SJSA1 (cell line): ENCODE results near the gene HIPK4. TPM values are rescaled to one million over a fixed set of nuclear protein-coding genes. Genes with fewer than 3 reads are reported as not detected.
A peak's percentile ranks its signal among the peaks of the same experiment; 100 is the strongest.

Experiments
- DNase-seq, 2 experiments: peaks; one replicate each; pipeline ENCODE4 v3.0.0-alpha.2; 2015 to 2020; ENCODE audit warnings: low spot score in 2 of 2, low read depth in 1 of 2
- H3K27ac ChIP-seq: fragments of 250-450 bp; sonication (Bioruptor Pico); 2 replicates; pipeline ENCODE4 v1.5.1; 2020; ENCODE audit warnings: mild to moderate bottlenecking, moderate library complexity
- H3K27me3 ChIP-seq: fragments of 250-450 bp; sonication (Bioruptor Pico); replicated peaks from 2 replicates; pipeline ENCODE4 v1.5.1; 2020; ENCODE audit warnings: mild to moderate bottlenecking, moderate library complexity
- H3K36me3 ChIP-seq: fragments of 250-450 bp; sonication (Bioruptor Pico); 2 replicates; pipeline ENCODE4 v1.5.1; 2020; ENCODE audit warnings: mild to moderate bottlenecking
- H3K4me1 ChIP-seq: fragments of 250-450 bp; sonication (Bioruptor Pico); replicated peaks from 2 replicates; pipeline ENCODE4 v1.6.1; 2021; ENCODE audit warnings: mild to moderate bottlenecking
- H3K4me3 ChIP-seq: fragments of 250-450 bp; sonication (Bioruptor Pico); 2 replicates; pipeline ENCODE4 v1.5.1; 2020; ENCODE audit warnings: mild to moderate bottlenecking
- H3K9me3 ChIP-seq: fragments of 250-450 bp; sonication (Bioruptor Pico); replicated peaks from 2 replicates; pipeline ENCODE4 v1.5.1; 2020; ENCODE audit warnings: mild to moderate bottlenecking
- total RNA-seq: library from RNA; depleted of rRNA; stranded (reverse); fragments of >200 nt; shearing (Covaris generic); gene quantifications from 2 replicates; pipeline ENCODE4 v1.2.3, GENCODE V29; 2014

The HIPK4 gene
- total RNA-seq, 1 experiment from 2014 or later: 0.08 TPM

DNA sequence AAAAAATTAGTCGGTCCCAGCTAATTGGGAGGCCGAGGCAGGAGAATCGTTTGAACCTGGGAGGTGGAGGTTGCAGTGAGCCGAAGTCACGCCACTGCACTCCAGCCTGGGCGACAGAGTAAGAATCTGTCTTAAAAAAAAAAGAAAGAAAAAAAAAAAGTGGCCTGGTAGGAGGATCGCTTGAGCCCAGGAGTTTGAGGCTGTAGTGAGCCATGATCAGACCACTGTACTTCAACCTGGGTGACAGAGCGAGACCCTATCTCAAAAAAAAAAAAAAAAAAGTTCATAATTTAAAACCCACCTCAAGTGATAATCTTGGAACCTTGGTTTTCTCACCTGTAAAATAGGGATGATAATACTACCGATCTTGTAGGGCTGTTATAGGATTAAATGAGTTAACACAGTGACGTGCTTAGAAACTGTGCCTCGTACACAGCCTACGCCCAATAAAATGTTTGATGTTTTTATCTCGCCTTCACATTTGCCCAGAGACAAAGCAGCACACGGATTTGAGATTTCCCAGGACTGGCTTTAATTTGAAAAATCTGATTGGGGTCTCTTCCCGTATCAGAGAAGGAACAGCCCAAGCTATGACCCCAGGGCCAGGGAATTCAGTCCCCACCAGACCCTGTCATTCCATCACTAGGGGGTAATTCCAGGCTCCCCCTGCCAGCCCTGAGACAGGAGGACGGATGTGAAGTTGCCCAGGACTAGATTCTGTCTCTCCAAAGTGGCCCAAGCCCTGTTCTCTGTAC is 32.2 kb upstream of the HIPK4 start:
- no peak overlapping the region for H3K27ac ChIP-seq
- no peak for DNase-seq
- H3K9me3 ChIP-seq: no peaks in the 10 kb centered on the region
- peaks cover 17% of the 10 kb centered on the region for H3K4me1 ChIP-seq
- H3K27me3 ChIP-seq: no peaks in the 10 kb centered on the region
- H3K36me3 ChIP-seq: peaks cover 22% of the 10 kb centered on the region
- H3K4me3 ChIP-seq: no peak overlapping the region

DNA sequence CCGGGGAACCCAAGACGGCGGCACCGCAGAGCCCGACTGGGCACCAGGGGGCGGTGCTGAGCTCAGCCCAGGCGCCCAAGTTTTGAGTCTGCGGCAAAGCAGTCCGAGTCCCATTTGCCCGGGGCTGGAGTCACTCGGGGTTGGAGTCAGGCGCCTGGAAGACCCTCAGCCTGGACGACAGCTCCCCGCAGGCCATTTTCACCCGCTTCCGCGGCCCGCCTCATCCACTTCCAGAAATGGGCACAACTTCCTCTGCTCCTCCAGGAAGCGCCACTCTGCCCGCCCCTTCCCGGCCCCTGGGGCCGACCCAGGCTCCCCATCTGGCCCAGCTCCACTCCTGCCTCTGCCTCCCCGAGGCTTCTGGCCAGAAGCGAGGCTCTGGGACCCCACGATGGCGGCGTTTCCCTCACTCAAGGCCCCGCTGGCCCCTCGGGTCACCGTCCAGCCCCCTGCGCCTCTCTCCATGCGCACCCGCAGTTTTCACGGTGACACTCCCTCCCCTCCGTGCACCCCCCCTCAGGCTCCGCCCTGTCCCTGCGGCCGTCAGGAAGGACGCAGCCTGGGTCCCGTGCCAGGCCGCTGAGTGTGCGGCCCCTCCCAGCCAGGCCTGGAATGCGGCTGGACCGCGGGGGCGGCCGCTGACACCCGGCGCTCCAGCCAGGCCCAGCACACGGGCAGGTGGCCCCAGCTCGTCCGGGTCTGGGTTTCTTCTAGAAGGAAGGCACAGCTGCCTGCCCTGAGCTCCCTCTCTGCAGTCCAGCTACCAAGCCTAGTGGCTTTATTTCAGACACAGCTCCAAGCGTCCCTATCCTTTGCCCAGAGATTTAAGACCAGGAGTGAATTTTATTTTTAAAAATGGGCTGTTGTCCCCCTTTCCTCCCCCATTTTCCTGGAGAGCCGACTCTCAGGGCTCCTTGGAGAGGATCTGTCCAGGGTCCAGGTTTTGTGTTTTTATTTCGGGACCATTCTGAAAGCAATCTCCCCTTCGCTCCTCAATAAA is 31.1 kb upstream of the HIPK4 start:
- no peaks in the 10 kb centered on the region for H3K27me3 ChIP-seq
- H3K36me3 ChIP-seq: peaks cover 22% of the 10 kb centered on the region
- peak overlapping the region; percentile 77 for H3K27ac ChIP-seq
- no peaks in the 10 kb centered on the region for H3K9me3 ChIP-seq
- peak overlapping the region; percentile 44 for H3K4me3 ChIP-seq
- DNase-seq: peak; percentile 91 to 97
- peaks cover 23% of the 10 kb centered on the region for H3K4me1 ChIP-seq

DNA sequence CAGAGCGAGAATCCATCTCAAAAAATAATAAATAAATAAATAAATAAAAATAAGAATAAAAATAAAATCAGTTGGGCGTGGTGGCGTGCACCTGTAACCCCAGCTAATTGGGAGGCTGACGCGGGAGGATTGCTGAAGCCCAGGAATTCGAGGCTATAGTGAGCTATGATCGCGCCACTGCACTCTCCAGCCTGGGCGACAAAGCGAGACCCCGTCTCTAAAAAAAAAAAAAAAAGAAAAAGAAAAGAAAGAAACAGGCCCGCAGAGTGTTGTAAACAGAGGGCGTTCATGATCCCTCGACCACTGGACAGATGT is 30.4 kb upstream of the HIPK4 start:
- Histone ChIP-seq H3K27ac (no peak overlapping the region), H3K4me3 (peak overlapping the region; percentile 44), H3K27me3 (no peaks in the 10 kb centered on the region), H3K36me3 (peaks cover 22% of the 10 kb centered on the region), H3K9me3 (no peaks in the 10 kb centered on the region), H3K4me1 (peaks cover 23% of the 10 kb centered on the region)
- DNase-seq: no peak

DNA sequence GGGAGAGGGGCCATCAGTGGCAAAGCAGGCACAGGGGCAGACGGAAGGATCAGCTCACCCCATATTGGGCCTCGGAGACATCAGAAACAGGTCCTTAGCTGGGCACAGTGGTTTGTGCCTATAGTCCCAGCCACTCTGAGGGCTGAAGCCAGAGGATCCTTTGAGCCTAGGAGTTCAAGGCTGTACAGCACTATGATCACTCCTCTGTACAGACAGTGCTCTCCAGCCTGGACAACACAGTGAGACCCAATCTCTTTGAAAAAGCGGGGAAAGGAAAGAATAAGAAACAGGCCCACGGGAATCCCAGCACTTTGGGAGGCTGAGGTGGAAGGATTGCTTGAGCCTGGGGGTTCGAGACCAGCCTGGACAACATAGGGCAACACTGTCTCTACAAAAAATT is 29.8 kb upstream of the HIPK4 start:
- Histone ChIP-seq H3K4me3 (no peak overlapping the region), H3K36me3 (peaks cover 22% of the 10 kb centered on the region), H3K9me3 (no peaks in the 10 kb centered on the region), H3K27me3 (no peaks in the 10 kb centered on the region), H3K4me1 (peaks cover 28% of the 10 kb centered on the region), H3K27ac (no peak overlapping the region)
- no peak for DNase-seq

DNA sequence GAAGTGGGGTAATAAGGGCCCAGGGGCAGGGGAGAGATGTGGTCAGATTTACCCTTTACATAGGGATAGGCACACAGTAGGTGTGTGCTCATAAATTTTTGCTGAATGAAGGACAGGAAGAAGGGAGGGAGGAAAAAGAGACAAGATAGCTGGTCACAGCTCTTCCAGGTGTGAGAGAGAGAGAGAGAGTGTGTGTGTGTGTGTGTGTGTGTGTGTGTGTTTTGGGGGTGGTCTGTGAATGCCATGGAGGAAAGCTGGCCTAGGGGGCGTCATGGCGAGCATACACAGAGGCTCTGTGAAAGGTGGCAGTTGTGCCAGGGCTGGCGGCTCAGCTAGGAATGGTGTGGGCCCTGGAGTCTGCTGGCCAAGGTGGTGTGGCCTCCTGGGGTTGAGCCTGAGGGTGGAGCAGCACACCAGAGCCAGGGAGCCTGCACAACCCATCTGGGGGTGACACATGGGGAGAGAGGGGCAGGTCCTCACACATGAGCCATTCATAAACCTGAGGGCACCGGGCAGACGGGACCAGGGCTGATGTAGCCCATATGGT is 29.2 kb upstream of the HIPK4 start:
- H3K9me3 ChIP-seq: no peaks in the 10 kb centered on the region
- H3K36me3 ChIP-seq: peaks cover 22% of the 10 kb centered on the region
- no peak for DNase-seq
- H3K4me3 ChIP-seq: no peak overlapping the region
- H3K4me1 ChIP-seq: peaks cover 30% of the 10 kb centered on the region
- no peak overlapping the region for H3K27ac ChIP-seq
- no peaks in the 10 kb centered on the region for H3K27me3 ChIP-seq

DNA sequence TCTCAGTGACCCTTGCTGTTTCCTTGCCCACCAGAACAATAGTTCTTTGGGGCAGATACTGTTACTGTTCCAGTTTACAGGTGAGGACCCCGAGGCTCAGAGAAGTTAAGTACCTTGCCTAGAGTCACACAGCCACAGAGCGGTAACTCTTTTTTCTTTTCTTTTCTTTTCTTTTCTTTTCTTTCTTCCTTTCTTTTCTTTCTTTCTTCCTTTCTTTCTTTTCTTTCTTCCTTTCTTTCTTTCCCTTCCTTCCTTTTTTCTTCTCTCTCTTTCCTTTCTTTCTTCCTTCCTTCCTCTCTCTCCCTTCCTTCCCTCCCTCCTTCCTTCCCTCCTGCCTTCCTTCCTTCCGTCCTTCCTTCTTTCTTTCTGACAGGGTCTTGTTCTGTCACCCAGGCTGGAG is 28.1 kb upstream of the HIPK4 start:
- H3K27me3 ChIP-seq: no peaks in the 10 kb centered on the region
- no peak for DNase-seq
- peaks cover 16% of the 10 kb centered on the region for H3K36me3 ChIP-seq
- H3K9me3 ChIP-seq: no peaks in the 10 kb centered on the region
- peaks cover 30% of the 10 kb centered on the region for H3K4me1 ChIP-seq
- no peak overlapping the region for H3K4me3 ChIP-seq
- H3K27ac ChIP-seq: peak overlapping the region; percentile 65; the same call in 1 of the 2 replicates

DNA sequence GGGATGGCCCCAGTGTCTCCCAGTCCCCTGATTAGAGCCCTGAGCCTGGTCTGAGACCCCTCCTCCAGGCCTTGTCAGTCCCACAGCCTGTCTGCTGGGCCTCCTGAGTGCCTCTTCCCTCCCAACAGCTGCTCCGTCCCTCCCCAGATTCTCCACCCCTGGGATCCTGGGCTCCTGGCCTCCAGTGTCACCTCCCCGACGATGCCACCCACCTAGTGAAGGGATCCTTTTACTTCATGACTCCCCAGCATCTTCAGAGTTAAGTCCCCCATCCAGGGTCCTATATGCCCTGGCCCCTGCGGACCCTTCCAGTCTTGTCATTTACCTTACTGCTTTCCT is 27.6 kb upstream of the HIPK4 start:
- Histone ChIP-seq H3K9me3 (no peaks in the 10 kb centered on the region), H3K4me3 (no peak overlapping the region), H3K36me3 (peaks cover 11% of the 10 kb centered on the region), H3K27ac (peak overlapping the region; percentile 65), H3K27me3 (no peaks in the 10 kb centered on the region), H3K4me1 (peaks cover 30% of the 10 kb centered on the region)
- DNase-seq: no peak

DNA sequence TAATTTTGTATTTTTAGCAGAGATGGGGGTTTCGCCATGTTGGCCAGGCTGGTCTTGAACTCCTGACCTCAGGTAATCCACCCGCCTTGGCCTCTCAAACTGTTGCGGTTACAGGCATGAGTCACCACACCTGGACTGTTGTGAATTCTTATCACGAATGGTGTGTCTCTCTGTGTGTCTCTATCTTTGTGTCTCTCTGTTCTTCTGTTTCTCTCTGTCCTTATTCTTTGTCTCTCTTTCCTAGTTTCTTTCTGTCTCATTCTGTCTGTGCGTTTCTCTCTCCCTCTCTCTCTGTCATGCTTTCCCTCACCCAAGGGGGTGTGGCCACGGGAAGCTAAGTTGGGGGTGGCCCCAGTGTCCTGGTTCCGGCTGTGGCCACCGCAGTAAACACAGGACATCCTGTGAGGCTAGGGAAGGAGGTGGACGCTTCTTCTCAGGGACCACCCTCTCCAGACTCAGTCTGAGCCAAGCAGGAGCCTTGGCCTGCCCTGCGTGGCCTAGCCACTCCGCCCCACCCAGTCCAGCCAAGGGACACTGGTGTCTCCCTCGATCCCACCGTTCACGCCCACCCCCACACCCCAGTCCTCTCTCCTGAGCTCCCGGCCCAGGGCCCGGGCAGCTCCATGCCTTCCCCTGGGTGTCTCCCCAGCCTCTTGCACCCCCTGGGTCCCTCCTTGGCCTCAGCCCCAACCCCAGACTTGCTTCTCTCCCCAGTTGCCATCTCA is 27.1 kb upstream of the HIPK4 start:
- Histone ChIP-seq H3K9me3 (no peaks in the 10 kb centered on the region), H3K36me3 (peaks cover 6% of the 10 kb centered on the region; the same call in 1 of the 2 replicates), H3K4me3 (no peak overlapping the region), H3K4me1 (peaks cover 30% of the 10 kb centered on the region), H3K27ac (peak overlapping the region; percentile 65), H3K27me3 (no peaks in the 10 kb centered on the region)
- DNase-seq: peak; percentile 80 to 86

DNA sequence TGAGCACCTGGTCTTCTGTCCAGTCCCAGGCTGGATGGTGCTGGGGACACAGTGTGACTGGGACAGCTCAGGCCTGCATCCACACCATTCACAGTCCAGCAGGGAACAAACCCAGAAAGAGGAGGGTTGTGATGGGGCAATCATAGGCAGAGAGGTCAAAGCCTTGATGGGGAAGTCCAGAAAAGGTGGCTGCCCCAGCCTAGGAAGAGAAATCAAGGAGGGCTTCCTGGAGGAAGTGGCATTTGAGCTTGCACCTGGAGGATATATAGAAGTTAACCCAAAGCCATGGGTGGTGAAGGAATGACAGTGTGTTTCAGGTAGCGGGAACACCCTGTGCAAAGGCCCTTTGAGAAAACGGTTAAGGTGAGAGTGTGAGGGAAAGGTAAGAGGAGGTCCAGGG is 25.8 kb upstream of the HIPK4 start:
- no peak for DNase-seq
- no peaks in the 10 kb centered on the region for H3K9me3 ChIP-seq
- H3K27ac ChIP-seq: no peak overlapping the region
- no peak overlapping the region for H3K4me3 ChIP-seq
- H3K36me3 ChIP-seq: no peaks in the 10 kb centered on the region
- peaks cover 21% of the 10 kb centered on the region for H3K4me1 ChIP-seq
- H3K27me3 ChIP-seq: no peaks in the 10 kb centered on the region

DNA sequence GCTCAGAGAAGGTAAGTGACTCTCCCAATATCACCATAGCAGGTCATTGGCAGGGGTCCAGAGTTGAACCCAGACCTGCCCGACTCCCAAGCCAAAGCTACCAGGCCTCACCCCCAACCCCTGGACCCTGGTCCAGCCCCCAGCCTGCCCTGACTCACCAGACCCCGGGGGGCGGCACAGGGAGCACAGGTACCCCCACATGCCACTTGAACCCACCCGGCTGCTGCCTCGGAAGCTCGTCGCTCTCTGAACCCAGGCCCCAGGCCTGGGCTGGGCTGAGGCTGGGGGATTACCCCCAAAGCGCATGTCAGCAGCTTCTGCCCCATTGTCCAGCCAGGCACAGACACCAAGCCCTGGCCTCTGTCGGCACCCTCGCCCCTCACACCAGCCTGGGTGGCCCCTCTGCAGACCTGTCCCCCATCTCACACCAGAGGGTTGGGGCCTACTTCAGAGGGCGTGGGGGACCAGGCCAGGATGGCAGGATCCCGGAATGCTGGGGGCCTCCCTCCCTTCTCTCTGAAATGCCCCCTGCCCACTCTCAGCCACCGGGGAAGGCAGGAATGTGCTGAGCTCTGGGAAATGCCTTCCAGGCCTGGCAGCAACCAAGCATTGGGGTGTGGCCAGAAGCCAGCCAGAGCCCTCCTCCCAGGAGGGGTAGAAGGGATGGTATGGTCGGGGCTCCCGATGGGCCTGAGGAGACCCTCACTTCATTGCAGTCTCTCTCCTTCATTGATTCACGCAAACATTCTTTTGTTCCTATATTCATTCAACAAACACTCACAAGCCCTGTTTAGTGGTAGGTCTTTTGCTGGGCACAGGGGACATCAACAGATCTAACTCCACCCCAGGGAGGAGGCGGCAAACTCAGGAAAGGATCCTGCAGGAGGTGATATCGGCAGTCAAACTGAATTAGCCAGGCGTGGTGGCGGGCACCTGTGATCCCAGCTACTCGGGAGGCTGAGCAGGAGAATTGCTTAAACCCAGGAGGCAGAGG is 24.9 kb upstream of the HIPK4 start:
- Histone ChIP-seq H3K27ac (no peak overlapping the region), H3K9me3 (no peaks in the 10 kb centered on the region), H3K27me3 (no peaks in the 10 kb centered on the region), H3K36me3 (no peaks in the 10 kb centered on the region), H3K4me1 (peaks cover 20% of the 10 kb centered on the region), H3K4me3 (no peak overlapping the region)
- no peak for DNase-seq

DNA sequence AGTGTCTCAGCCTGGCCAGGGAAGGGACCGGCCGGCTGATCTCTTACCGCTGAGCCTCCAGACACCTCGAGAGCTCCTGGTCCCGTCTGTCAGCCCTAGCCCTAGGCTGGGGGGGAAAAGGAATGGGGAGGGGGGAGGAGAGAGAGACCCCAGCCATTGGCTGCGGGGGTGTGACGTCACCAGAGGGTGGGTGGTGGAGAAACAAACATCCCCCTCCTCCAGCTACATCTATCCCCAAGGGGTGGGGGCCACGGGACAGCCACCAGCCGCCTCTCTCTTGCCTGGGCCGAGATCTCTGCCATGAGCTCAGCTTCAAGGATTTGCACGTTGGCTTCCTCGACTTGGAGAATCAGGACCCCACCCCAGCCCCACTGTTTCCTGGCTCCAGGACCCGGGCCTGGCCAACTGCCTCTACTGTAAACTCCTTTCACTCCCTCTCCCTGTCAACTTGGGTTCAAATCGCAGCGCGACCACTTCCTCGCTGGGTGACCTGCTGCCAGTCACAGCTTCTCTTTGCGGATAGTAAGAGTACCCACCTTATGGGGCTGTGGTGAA is 23.4 kb upstream of the HIPK4 start, which contains the start of gene PRX:
PRX (minus strand) TSS at position 88 of the 555 bp plus-strand sequence. CDS start 5,446 bp downstream, outside the sequence.
- Histone ChIP-seq H3K4me3 (no peak within 1 kb of the TSS), H3K36me3 (no peaks in the 10 kb centered on the region), H3K9me3 (no peaks in the 10 kb centered on the region), H3K4me1 (peaks cover 20% of the 10 kb centered on the region), H3K27me3 (no peaks in the 10 kb centered on the region), H3K27ac (no peak within 1 kb of the TSS)
- no peak for DNase-seq

DNA sequence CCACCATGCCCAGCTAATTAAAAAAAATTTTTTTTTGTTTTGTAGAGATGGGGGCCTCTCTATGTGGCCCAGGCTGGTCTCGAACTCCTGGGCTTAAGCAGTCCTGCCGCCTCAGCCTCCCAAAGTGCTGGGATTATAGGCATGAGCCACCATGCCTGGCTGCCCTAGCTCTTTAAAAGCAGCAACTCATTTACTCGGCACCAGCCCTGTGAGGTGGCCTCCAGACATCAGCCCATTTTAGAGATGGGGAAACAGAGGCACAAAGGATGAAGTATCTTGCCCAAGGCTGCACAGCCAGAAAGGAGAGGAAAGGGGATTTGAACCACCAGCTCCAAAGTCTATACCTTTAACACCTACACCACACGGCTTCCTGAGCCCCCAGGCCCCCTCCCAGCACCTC is 22.9 kb upstream of the HIPK4 start:
- no peak for DNase-seq
- H3K27me3 ChIP-seq: no peaks in the 10 kb centered on the region
- peaks cover 20% of the 10 kb centered on the region for H3K4me1 ChIP-seq
- H3K27ac ChIP-seq: no peak overlapping the region
- H3K9me3 ChIP-seq: no peaks in the 10 kb centered on the region
- H3K36me3 ChIP-seq: no peaks in the 10 kb centered on the region
- no peak overlapping the region for H3K4me3 ChIP-seq
